H1 (cell line): ENCODE data around the gene BPI. TPM values are rescaled to one million over a fixed set of nuclear protein-coding genes. Genes with fewer than 3 reads are reported as not detected.

Source experiments
- CBX8 ChIP-seq: fragments of 300-800, 300-1000 bp; sonication (generic); IDR thresholded peaks from 2 replicates; pipeline ENCODE4 v1.7.1; 2016; ENCODE audit warnings: low read depth, low read length, borderline replicate concordance
- CTBP2 ChIP-seq: IDR thresholded peaks from 2 replicates; pipeline ENCODE4 v1.7.0; 2011; ENCODE audit warnings: borderline replicate concordance, mild to moderate bottlenecking, moderate library complexity, mixed read lengths, low read length; ENCODE audit not compliant: insufficient read depth, insufficient read length
- HDAC2 ChIP-seq, 2 experiments: fragments of 300-600 bp in 1 of 2; sonication (generic) in 1 of 2; IDR thresholded peaks; 2 replicates each; pipeline ENCODE4 v1.6.1; 2011 to 2012; ENCODE audit warnings: low read depth in 2 of 2, low read length in 2 of 2, mild to moderate bottlenecking in 2 of 2, moderate library complexity in 2 of 2, borderline replicate concordance in 1 of 2, inconsistent platforms in 1 of 2
- SIRT6 ChIP-seq: IDR thresholded peaks from one replicate; pipeline ENCODE4 v1.7.1; 2012; ENCODE audit warnings: low read length, inconsistent platforms
- SP1 ChIP-seq: IDR thresholded peaks from 2 replicates; pipeline ENCODE4 v1.6.1; 2011; ENCODE audit warnings: low read depth, low read length
- polyA plus RNA-seq, 7 experiments: library from polyadenylated mRNA; depleted of rRNA in 3 of 7; stranded (reverse) in 5 of 7; unstranded in 2 of 7; fragments of >200 nt in 5 of 7; fragments of 200-250 nt in 2 of 7; gene quantifications; 1 replicate in 5 of 7; 2 replicates in 1 of 7; 4 replicates in 1 of 7; pipeline versions ENCODE4 v1.2.1 to v1.2.3, GENCODE V29; 2011 to 2013; ENCODE audit warnings: missing spikeins in 2 of 7, mixed read lengths in 2 of 7
- total RNA-seq: library from RNA; stranded (reverse); fragmentation: NEBNext Ultra II Directional; extraction: Animal tissue kit (Norgen Biotek cat#: 25700); gene quantifications from 2 replicates; pipeline ENCODE4 v1.2.1, GENCODE V29; 2021
- TF ChIP-seq, protein P1 (sequence below), 3 experiments: IDR thresholded peaks; 1 replicate in 2 of 3; 2 replicates in 1 of 3; pipeline versions ENCODE4 v1.5.1 to v1.6.1; 2011; ENCODE audit warnings: low read length in 3 of 3, mild to moderate bottlenecking in 3 of 3, inconsistent platforms in 2 of 3, low read depth in 1 of 3, moderate library complexity in 1 of 3; ENCODE audit not compliant: insufficient read depth in 1 of 3; ENCODE audit errors: control extremely low read depth in 1 of 3
- TF ChIP-seq, protein P2 (sequence below): IDR thresholded peaks from 2 replicates; pipeline ENCODE4 v1.6.1; 2012; ENCODE audit warnings: inconsistent platforms

The BPI gene
- total and polyA plus RNA-seq, 2 of the 8 experiments (the other 6 are each of a cell fraction or from before 2014, with no cell fraction given): not detected

DNA sequence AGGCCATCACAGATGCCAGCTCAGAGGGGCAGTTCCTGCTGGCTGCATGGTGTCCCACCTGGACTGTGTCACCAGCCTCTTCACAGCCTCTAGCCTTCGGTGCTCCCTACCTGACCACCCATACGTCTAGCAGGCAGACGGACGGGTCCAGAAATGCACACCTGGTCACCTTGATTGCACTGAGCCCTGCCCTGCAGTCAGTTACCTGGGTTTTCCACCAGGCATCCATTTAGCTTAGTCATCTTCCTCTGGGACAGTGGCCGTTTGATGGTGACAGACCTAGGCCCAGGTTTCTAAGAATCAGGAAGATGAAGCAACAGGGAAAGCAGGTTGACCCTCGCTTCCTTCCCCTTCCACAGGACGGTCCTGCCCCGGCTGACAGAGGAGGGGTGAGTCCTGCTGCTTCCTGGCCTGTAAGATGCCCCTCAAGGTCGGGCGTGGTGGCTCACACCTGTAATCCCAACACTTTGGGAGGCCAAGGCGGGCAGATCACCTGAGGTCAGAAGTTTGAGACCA is 9.8 kb upstream of the BPI start (continued):
- TF ChIP-seq, protein P1, sequence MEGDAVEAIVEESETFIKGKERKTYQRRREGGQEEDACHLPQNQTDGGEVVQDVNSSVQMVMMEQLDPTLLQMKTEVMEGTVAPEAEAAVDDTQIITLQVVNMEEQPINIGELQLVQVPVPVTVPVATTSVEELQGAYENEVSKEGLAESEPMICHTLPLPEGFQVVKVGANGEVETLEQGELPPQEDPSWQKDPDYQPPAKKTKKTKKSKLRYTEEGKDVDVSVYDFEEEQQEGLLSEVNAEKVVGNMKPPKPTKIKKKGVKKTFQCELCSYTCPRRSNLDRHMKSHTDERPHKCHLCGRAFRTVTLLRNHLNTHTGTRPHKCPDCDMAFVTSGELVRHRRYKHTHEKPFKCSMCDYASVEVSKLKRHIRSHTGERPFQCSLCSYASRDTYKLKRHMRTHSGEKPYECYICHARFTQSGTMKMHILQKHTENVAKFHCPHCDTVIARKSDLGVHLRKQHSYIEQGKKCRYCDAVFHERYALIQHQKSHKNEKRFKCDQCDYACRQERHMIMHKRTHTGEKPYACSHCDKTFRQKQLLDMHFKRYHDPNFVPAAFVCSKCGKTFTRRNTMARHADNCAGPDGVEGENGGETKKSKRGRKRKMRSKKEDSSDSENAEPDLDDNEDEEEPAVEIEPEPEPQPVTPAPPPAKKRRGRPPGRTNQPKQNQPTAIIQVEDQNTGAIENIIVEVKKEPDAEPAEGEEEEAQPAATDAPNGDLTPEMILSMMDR (IDR thresholded peaks at IDR 0.05; ENCODE audit: control extremely low read depth in 1 of 3, insufficient read depth in 1 of 3, low read depth in 1 of 3, low read length in 3 of 3): no peak
- TF ChIP-seq SIRT6 (no peak), SP1 (no peak), HDAC2 (IDR thresholded peaks at IDR 0.05; ENCODE audit: borderline replicate concordance in 1 of 2, low read depth in 2 of 2, low read length in 2 of 2) (no peak), CTBP2 (no peak), CBX8 (no peak)
- TF ChIP-seq, protein P2, sequence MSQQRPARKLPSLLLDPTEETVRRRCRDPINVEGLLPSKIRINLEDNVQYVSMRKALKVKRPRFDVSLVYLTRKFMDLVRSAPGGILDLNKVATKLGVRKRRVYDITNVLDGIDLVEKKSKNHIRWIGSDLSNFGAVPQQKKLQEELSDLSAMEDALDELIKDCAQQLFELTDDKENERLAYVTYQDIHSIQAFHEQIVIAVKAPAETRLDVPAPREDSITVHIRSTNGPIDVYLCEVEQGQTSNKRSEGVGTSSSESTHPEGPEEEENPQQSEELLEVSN: no peak
